ENCODE measurements around the gene DUX4.
"Not testable (repeated sequence)": the region's sequence is repeated elsewhere in the genome, so short reads cannot be mapped to it uniquely, and the experiment has no call there.

DUX4 gene

GRCh38 chr4:190173428-190173827 lies at the start of gene DUX4:
DUX4 (plus strand) TSS chr4:190173774; CDS start chr4:190173774, 0 bp downstream.
- not testable (repeated sequence) for DNase-seq (ENCODE audit: low spot score); FAIRE-seq

- not testable (repeated sequence) for DNase-seq (ENCODE audit: low spot score); FAIRE-seq
Observed at GRCh38 chr4:190175436-190175835, 1.9 kb downstream of the DUX4 start.

GRCh38 chr4:190177727-190178605 lies 4.4 kb downstream of the DUX4 start:
- not testable (repeated sequence) for FAIRE-seq

GRCh38 chr4:190178606-190178990 lies 5.0 kb downstream of the DUX4 start:
- DNase-seq (ENCODE audit: low spot score); FAIRE-seq: not testable (repeated sequence)

More at GRCh38 chr4:190177727-190178605, 4.4 kb downstream of the DUX4 start:
- not testable (repeated sequence) for DNase-seq (ENCODE audit: low spot score)

GRCh38 chr4:190179030-190179739 lies 5.6 kb downstream of the DUX4 start:
- not testable (repeated sequence) for FAIRE-seq; DNase-seq (ENCODE audit: low spot score)

GRCh38 chr4:190179740-190180094 lies 6.1 kb downstream of the DUX4 start:
- FAIRE-seq; DNase-seq (ENCODE audit: low spot score): not testable (repeated sequence)

GRCh38 chr4:190180947-190181346 lies 7.4 kb downstream of the DUX4 start:
- not testable (repeated sequence) for FAIRE-seq; DNase-seq (ENCODE audit: low spot score)

- DNase-seq (ENCODE audit: low spot score); FAIRE-seq: not testable (repeated sequence)
Observed at GRCh38 chr4:190181481-190182100, 8.0 kb downstream of the DUX4 start.

GRCh38 chr4:190203510-190203909 lies 29.9 kb downstream of the DUX4 start:
- FAIRE-seq; DNase-seq (ENCODE audit: low spot score): not testable (repeated sequence)

Measured in urothelium cell line (cell line).